SU-DHL-6 (cell line): ENCODE data around the gene KRT17.

Experiments used
- H2AFZ ChIP-seq: fragments of 200-600 bp; sonication (generic); 2 replicates; pipeline ENCODE4 v1.6.1; 2014; ENCODE audit warnings: low read depth, mild to moderate bottlenecking, moderate library complexity, mixed read lengths, antibody characterized with exemption, low read length; ENCODE audit not compliant: severe bottlenecking
- H3F3A ChIP-seq: fragments of 200-600 bp; shearing (Covaris generic); 2 replicates; pipeline ENCODE4 v1.6.0; 2016; ENCODE audit warnings: antibody characterized with exemption, mild to moderate bottlenecking; ENCODE audit not compliant: insufficient read depth
- H3K27ac ChIP-seq: fragments of 200-600 bp; sonication (generic); 2 replicates; pipeline ENCODE4 v1.5.1; 2016; ENCODE audit warnings: low read depth, mild to moderate bottlenecking, low read length, moderate library complexity, mixed read lengths
- H3K27me3 ChIP-seq: fragments of 200-600 bp; sonication (generic), shearing (Covaris generic); 2 replicates; pipeline ENCODE4 v1.6.0; 2014; ENCODE audit warnings: mild to moderate bottlenecking, low read length
- H3K36me3 ChIP-seq: fragments of 200-600 bp; sonication (generic); 2 replicates; pipeline ENCODE4 v1.6.1; 2014; ENCODE audit warnings: mild to moderate bottlenecking, low read length, mixed read lengths
- H3K4me2 ChIP-seq: fragments of 300-600, 200-600 bp; shearing (Covaris generic), sonication (generic); 2 replicates; pipeline ENCODE4 v1.6.0; 2014; ENCODE audit warnings: low read length, low read depth, mild to moderate bottlenecking; ENCODE audit not compliant: poor library complexity, severe bottlenecking
- H3K4me3 ChIP-seq: fragments of 200-600 bp; sonication (generic); 2 replicates; pipeline ENCODE4 v1.5.1; 2014; ENCODE audit warnings: antibody characterized with exemption, low read length, mild to moderate bottlenecking, mixed read lengths; ENCODE audit not compliant: insufficient read depth, poor library complexity, severe bottlenecking
- H3K79me2 ChIP-seq: fragments of 200-600 bp; sonication (generic); 2 replicates; pipeline ENCODE4 v1.6.1; 2014; ENCODE audit warnings: mild to moderate bottlenecking, low read length, moderate library complexity; ENCODE audit not compliant: insufficient read depth
- H3K9ac ChIP-seq: fragments of 200-600 bp; sonication (generic); 2 replicates; pipeline ENCODE4 v1.7.0; 2014; ENCODE audit warnings: mild to moderate bottlenecking, low read length
- H3K9me2 ChIP-seq: fragments of 200-600 bp; sonication (generic); replicated peaks from 2 replicates; pipeline ENCODE4 v1.6.1; 2014; ENCODE audit warnings: low read length; ENCODE audit not compliant: insufficient read depth
- H3K9me3 ChIP-seq: fragments of 200-600 bp; sonication (generic); 2 replicates; pipeline ENCODE4 v1.6.1; 2014; ENCODE audit warnings: low read length, mixed read lengths; ENCODE audit not compliant: insufficient read depth
- H4K20me1 ChIP-seq: fragments of 200-600 bp; sonication (generic); 2 replicates; pipeline ENCODE4 v1.6.1; 2014; ENCODE audit warnings: low read depth, mild to moderate bottlenecking, antibody characterized with exemption, low read length, moderate library complexity, mixed read lengths
- EZH2phosphoT487 ChIP-seq: fragments of 200-600 bp; sonication (generic), shearing (Covaris generic); conservative IDR thresholded peaks from 2 replicates; pipeline ENCODE4 v1.6.1; 2018; ENCODE audit warnings: mild to moderate bottlenecking, antibody characterized with exemption, low read length, moderate library complexity, mixed read lengths
- TF ChIP-seq, protein P1 (sequence below): fragments of 200-600 bp; sonication (generic); IDR thresholded peaks from one replicate; pipeline ENCODE4 v1.5.1; 2017; ENCODE audit warnings: antibody characterized with exemption, mild to moderate bottlenecking, low read length, moderate library complexity; ENCODE audit not compliant: insufficient read depth, poor library complexity, severe bottlenecking

The KRT17 gene

DNA sequence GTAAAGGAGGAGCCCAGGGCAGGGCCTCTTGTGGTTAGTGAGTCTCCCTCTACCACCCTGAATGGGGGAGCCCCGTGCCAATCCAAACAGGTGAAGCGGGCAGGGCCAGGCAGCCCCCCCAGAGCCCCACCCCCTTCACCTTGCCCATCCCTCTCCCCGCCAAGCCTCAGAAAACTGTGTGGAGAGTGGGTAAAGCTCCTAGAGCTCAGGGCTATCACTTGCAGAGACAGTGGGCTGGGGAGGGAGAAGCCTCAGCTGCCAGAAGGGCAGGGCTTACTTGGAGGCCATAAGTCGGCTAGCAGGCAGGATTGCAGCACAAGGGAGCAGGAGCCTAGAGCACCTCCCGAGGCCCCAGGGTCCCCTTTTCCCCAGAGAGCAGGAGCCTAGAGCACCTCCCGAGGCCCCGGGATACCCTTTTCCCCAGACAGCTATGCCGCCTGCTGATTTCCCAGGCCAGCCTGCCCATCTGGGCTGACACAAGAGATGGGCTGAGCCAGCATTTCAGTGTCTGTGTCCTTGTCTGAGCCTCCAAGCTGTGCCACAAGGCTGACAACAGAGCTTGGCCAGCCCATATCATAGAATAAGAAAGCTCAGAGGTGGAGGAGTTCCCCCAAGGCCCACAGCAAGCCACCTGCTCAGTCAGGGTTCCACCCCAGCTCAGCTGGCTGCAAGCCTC lies 30.9 kb downstream of the KRT17 start:
- Histone ChIP-seq H4K20me1 (no peaks in the 10 kb centered on the region), H3K9ac (no peak overlapping the region), H3F3A (no peaks in the 10 kb centered on the region), H2AFZ (no peak overlapping the region), H3K27me3 (no peaks in the 10 kb centered on the region), H3K27ac (no peak overlapping the region), H3K9me3 (no peaks in the 10 kb centered on the region), H3K79me2 (no peaks in the 10 kb centered on the region), H3K9me2 (no peaks in the 10 kb centered on the region), H3K36me3 (no peaks in the 10 kb centered on the region), H3K4me3 (no peak overlapping the region), H3K4me2 (no peak overlapping the region)
- TF ChIP-seq, protein P1, sequence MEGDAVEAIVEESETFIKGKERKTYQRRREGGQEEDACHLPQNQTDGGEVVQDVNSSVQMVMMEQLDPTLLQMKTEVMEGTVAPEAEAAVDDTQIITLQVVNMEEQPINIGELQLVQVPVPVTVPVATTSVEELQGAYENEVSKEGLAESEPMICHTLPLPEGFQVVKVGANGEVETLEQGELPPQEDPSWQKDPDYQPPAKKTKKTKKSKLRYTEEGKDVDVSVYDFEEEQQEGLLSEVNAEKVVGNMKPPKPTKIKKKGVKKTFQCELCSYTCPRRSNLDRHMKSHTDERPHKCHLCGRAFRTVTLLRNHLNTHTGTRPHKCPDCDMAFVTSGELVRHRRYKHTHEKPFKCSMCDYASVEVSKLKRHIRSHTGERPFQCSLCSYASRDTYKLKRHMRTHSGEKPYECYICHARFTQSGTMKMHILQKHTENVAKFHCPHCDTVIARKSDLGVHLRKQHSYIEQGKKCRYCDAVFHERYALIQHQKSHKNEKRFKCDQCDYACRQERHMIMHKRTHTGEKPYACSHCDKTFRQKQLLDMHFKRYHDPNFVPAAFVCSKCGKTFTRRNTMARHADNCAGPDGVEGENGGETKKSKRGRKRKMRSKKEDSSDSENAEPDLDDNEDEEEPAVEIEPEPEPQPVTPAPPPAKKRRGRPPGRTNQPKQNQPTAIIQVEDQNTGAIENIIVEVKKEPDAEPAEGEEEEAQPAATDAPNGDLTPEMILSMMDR: no peak
- TF ChIP-seq EZH2phosphoT487: no peak

DNA sequence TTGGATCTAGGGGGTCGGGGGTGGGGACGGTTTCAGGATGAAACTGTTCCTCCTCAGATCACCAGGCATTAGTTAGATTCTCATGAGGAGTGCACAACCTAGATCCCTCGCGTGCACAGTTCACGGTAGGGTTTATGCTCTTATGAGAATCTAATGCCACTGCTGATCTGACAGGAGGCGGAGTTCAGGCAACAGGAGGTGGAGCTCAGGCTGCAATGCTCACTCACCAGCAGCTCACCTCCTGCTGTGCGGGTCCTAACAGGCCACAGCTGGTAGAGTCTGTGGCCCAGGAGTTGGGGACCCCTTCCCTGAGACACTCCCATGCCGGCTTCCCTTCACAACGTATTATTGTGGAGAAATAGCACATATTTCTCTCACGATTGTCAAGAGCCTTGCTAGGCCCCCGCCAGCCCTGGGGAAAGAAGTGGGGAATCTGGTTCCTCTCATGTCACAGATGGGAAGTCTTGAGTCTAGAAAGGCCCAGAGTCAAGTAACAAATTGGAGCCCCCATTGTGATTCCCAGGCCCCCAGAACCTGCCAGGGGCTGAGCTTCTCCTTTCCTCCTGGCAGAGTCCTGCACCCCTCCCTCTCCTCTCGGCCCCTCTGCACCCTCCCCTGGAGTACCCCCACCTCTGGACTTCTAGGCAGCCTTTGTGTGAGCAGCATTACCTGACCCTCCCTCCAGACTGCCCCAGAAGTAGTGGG lies 31.6 kb downstream of the KRT17 start:
- no peaks in the 10 kb centered on the region for H3K9me2 ChIP-seq

DNA sequence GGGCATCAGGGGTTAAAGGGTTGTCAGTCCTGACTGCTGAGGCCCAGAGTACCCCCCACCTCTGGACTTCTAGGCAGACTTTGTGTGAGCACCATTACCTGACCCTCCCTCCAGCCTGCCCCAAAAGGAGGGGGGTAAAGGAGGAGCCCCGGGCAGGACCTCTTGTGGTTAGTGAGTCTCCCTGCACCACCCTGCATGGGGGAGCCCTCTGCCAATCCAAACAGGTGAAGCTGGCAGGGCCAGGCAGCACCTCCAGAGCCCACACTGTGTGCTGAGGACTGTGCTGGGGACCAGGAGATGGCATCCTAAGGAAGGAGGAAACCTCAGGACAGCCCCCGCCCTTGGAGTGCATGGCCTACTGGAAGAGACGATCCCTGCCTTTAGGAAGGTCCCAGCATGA lies 35.1 kb downstream of the KRT17 start:
- H3K4me3 ChIP-seq: no peak overlapping the region
- no peaks in the 10 kb centered on the region for H3K36me3 ChIP-seq

More for the DNA sequence above, 31.6 kb downstream of the KRT17 start:
- Histone ChIP-seq H3K36me3 (no peaks in the 10 kb centered on the region), H3K9me3 (no peaks in the 10 kb centered on the region), H3K4me2 (no peak overlapping the region), H3K4me3 (no peak overlapping the region), H3K27me3 (no peaks in the 10 kb centered on the region), H3K9ac (no peak overlapping the region), H3K27ac (no peak overlapping the region), H4K20me1 (no peaks in the 10 kb centered on the region), H3K79me2 (no peaks in the 10 kb centered on the region), H2AFZ (no peak overlapping the region), H3F3A (no peaks in the 10 kb centered on the region)
- no peak for TF ChIP-seq EZH2phosphoT487
- TF ChIP-seq, protein P1: no peak

More for the DNA sequence above, 35.1 kb downstream of the KRT17 start:
- no peaks in the 10 kb centered on the region for H4K20me1 ChIP-seq
- H3K9ac ChIP-seq: no peak overlapping the region
- H2AFZ ChIP-seq: no peak overlapping the region
- H3K27ac ChIP-seq: no peak overlapping the region
- H3F3A ChIP-seq: no peaks in the 10 kb centered on the region
- no peaks in the 10 kb centered on the region for H3K79me2 ChIP-seq
- no peaks in the 10 kb centered on the region for H3K27me3 ChIP-seq
- no peaks in the 10 kb centered on the region for H3K9me2 ChIP-seq
- no peak for TF ChIP-seq EZH2phosphoT487
- TF ChIP-seq, protein P1: no peak
- H3K9me3 ChIP-seq: no peaks in the 10 kb centered on the region
- H3K4me2 ChIP-seq: no peak overlapping the region
